Esophagus (tissue), 2 donors: ENCODE measurements around the gene TDRD9. TPM values are rescaled to one million over a fixed set of nuclear protein-coding genes. Genes with fewer than 3 reads are reported as not detected.

Source experiments
- H3K27ac ChIP-seq, 2 donors: one replicate each; pipeline ENCODE4 v1.5.1; 2013; ENCODE audit warnings: low read depth in 2 of 2, mild to moderate bottlenecking in 2 of 2, inconsistent platforms in 1 of 2, low read length in 1 of 2, moderate library complexity in 1 of 2
- H3K27me3 ChIP-seq, 2 donors: one replicate each; pipeline ENCODE4 v1.6.1; 2013; ENCODE audit warnings: low read length in 2 of 2, control low read depth in 1 of 2, mild to moderate bottlenecking in 1 of 2; ENCODE audit not compliant: insufficient read depth in 2 of 2, control insufficient read depth in 1 of 2
- H3K36me3 ChIP-seq, 2 donors: one replicate each; pipeline ENCODE4 v1.6.1; 2013; ENCODE audit warnings: low read length in 1 of 2; ENCODE audit not compliant: control insufficient read depth in 2 of 2, insufficient read depth in 2 of 2
- H3K4me1 ChIP-seq, 2 donors: one replicate each; pipeline ENCODE4 v1.6.1; 2013; ENCODE audit warnings: low read length in 1 of 2; ENCODE audit not compliant: control insufficient read depth in 2 of 2, insufficient read depth in 2 of 2
- H3K4me3 ChIP-seq, 2 donors: one replicate each; pipeline ENCODE4 v1.5.1; 2013; ENCODE audit warnings: low read length in 2 of 2, mild to moderate bottlenecking in 2 of 2, low read depth in 1 of 2, moderate library complexity in 1 of 2
- H3K9me3 ChIP-seq, 2 donors: one replicate each; pipeline ENCODE4 v1.6.1; 2013; ENCODE audit warnings: mild to moderate bottlenecking in 2 of 2, low read depth in 1 of 2, low read length in 1 of 2, moderate library complexity in 1 of 2; ENCODE audit not compliant: control insufficient read depth in 2 of 2, insufficient read depth in 1 of 2
- WGBS, 2 donors: extraction: QIAGEN DNeasy Blood & Tissue Kit; methylation state at CpG; one replicate each; pipeline ENCODE4 v1.1.7; 2013; 5-methylcytosine and 5-hydroxymethylcytosine counted together
- polyA plus RNA-seq, 2 donors: library from polyadenylated mRNA; stranded (reverse); fragments of 200-250 nt; gene quantifications; one replicate each; pipeline ENCODE4 v1.2.3, GENCODE V29; 2013
- donor health status: healthy with polysubstance abuse.
- donor health status: Bipolar disorder and iron deficiency.

TDRD9 gene
- polyA plus RNA-seq, 2 donors, result 0.28 to 0.39 TPM

GRCh38 chr14:103899833-103900232 is 28.4 kb upstream of the TDRD9 start:
- no peak overlapping the region for H3K4me3 ChIP-seq
- H3K27ac ChIP-seq, result no peak overlapping the region
- no peaks in the 10 kb centered on the region for H3K36me3 ChIP-seq
- H3K4me1 ChIP-seq, result peaks cover 3 to 28% of the 10 kb centered on the region in 2 donors
- 77% methylated on average over 14 of the region's 14 CpGs for WGBS, 2 donors
- no peaks in the 10 kb centered on the region for H3K27me3 ChIP-seq
- no peaks in the 10 kb centered on the region for H3K9me3 ChIP-seq

DNA sequence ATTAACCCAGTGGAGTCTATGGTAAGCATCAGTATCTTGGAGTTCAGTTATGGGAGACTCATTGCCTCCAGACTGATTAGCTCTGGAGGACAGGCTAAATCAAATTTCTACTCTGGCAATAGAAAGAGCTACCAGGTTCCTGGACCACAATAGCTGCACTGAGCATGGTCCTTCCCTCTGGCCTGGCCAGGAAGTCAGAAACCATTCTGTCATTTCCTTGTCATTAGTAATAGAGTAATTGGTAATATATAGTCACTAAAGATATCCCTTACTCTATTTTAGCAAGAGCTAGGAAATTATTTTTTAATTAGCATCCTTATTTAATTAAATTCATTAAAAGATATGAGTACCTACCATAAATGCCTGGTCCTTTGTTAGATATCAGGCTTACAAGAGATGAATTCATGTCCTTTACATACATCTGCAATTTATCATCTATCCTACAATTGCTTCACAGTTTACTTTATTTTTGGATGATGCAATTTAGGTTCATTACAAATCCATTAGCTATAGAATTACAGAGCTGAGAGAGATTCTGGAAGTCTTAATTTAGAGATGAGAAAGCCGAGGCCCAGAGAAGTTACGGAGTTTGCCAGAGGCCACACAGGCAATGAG is 23.7 kb upstream of the TDRD9 start:
- no peaks in the 10 kb centered on the region for H3K27me3 ChIP-seq
- peaks cover 0 to 3% of the 10 kb centered on the region in 2 donors for H3K4me1 ChIP-seq
- WGBS, 2 donors, result 92 to 93% methylated on average over 2 of the region's 2 CpGs
- no peak overlapping the region for H3K27ac ChIP-seq
- H3K36me3 ChIP-seq, result peaks cover 0 to 2% of the 10 kb centered on the region in 2 donors
- H3K9me3 ChIP-seq, result no peaks in the 10 kb centered on the region
- H3K4me3 ChIP-seq, result no peak overlapping the region

DNA sequence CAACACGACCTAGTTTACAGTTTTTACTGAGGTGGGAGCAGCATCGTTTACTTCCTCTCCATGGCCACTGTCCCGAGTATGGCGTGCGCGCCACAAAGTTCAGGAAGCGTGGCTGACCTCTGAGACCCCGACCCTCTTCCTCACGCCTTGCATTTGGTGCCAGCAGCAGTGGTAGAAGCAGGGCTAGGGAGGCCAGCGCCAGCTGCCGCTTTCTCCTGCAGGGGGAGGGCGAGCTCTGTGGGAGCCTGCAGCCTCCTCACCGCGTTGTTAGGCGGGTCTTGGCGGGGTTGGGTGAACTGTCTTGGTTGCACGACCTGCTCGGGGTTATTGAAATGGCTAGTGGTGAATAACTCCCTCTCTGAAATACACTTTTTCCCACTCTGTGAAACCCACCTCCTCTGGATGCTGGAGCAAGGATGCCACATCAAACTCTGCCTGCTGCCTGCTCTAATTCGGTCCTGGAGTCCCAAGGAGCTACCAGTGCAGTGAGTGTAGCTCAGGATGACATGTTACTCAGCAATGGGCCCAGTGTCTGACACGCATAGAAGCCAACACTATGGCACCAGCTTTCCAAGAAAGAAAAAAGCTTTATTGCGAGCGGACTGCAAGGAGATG is 22.3 kb upstream of the TDRD9 start:
- no peaks in the 10 kb centered on the region for H3K9me3 ChIP-seq
- peaks cover 0 to 2% of the 10 kb centered on the region in 2 donors for H3K36me3 ChIP-seq
- WGBS, 2 donors, result 60 to 65% methylated on average over 22 of the region's 22 CpGs
- H3K4me1 ChIP-seq, result peaks cover 1 to 5% of the 10 kb centered on the region in 2 donors
- H3K27ac ChIP-seq, result no peak overlapping the region
- no peak overlapping the region for H3K4me3 ChIP-seq
- no peaks in the 10 kb centered on the region for H3K27me3 ChIP-seq

GRCh38 chr14:103908580-103908979 is 19.7 kb upstream of the TDRD9 start:
- WGBS, 2 donors, result 87 to 89% methylated on average over 4 of the region's 4 CpGs
- no peak overlapping the region for H3K27ac ChIP-seq

GRCh38 chr14:103909531-103910261 is 18.6 kb upstream of the TDRD9 start:
- peak overlapping the region; percentile 32 to 83 for H3K27ac ChIP-seq
- H3K36me3 ChIP-seq, result peaks cover 0 to 11% of the 10 kb centered on the region in 2 donors
- no peaks in the 10 kb centered on the region for H3K27me3 ChIP-seq
- no peak overlapping the region for H3K4me3 ChIP-seq
- no peaks in the 10 kb centered on the region for H3K9me3 ChIP-seq
- WGBS, 2 donors, result 71 to 73% methylated on average over 26 of the region's 26 CpGs
- peaks cover 1 to 5% of the 10 kb centered on the region in 2 donors for H3K4me1 ChIP-seq

More at GRCh38 chr14:103908580-103908979, 19.7 kb upstream of the TDRD9 start:
- Histone ChIP-seq H3K4me3 (no peak overlapping the region), H3K4me1 (peaks cover 1 to 5% of the 10 kb centered on the region in 2 donors), H3K27me3 (no peaks in the 10 kb centered on the region), H3K9me3 (no peaks in the 10 kb centered on the region), H3K36me3 (peaks cover 0 to 11% of the 10 kb centered on the region in 2 donors)

GRCh38 chr14:103910262-103910935 is 17.9 kb upstream of the TDRD9 start:
- 22 to 25% methylated on average over 20 of the region's 20 CpGs for WGBS, 2 donors
- Histone ChIP-seq H3K36me3 (peaks cover 0 to 11% of the 10 kb centered on the region in 2 donors), H3K27me3 (no peaks in the 10 kb centered on the region), H3K4me3 (no peak overlapping the region), H3K9me3 (no peaks in the 10 kb centered on the region), H3K27ac (peak overlapping the region; percentile 32 to 83), H3K4me1 (peaks cover 1 to 5% of the 10 kb centered on the region in 2 donors)

- no peak overlapping the region for H3K4me3 ChIP-seq
- H3K9me3 ChIP-seq, result no peaks in the 10 kb centered on the region
- no peak overlapping the region for H3K27ac ChIP-seq
- no peaks in the 10 kb centered on the region for H3K27me3 ChIP-seq
- H3K4me1 ChIP-seq, result peaks cover 1 to 5% of the 10 kb centered on the region in 2 donors
- 78 to 79% methylated on average over 6 of the region's 6 CpGs for WGBS, 2 donors
- H3K36me3 ChIP-seq, result peaks cover 0 to 11% of the 10 kb centered on the region in 2 donors
These were observed 17.3 kb upstream of the TDRD9 start for GRCh38 chr14:103910984-103911383.

DNA sequence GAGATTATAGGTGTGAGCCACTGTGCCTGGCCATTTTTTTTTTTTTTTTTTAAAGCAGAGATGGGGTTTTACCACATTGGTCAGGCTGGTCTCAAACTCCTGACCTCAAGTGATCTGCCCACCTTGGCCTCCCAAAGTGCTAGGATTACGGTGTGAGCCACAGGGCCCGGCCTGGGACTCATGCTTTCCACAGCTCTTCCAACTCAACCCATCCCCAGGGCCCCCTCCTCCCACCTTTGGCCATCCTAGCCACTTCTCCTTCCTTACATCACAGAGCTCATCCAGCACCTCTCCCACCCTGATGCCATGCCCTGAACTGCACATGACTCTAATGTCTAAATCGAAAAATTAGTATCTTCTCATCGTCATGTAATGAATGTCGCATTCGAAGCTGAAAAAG is 12.6 kb upstream of the TDRD9 start:
- no peaks in the 10 kb centered on the region for H3K4me1 ChIP-seq
- H3K36me3 ChIP-seq, result peaks cover 0 to 19% of the 10 kb centered on the region in 2 donors
- H3K27ac ChIP-seq, result no peak overlapping the region
- WGBS, 2 donors, result 89 to 92% methylated on average over 6 of the region's 6 CpGs
- H3K27me3 ChIP-seq, result no peaks in the 10 kb centered on the region
- H3K4me3 ChIP-seq, result no peak overlapping the region
- H3K9me3 ChIP-seq, result no peaks in the 10 kb centered on the region

GRCh38 chr14:103916636-103917262 is 11.5 kb upstream of the TDRD9 start:
- H3K27me3 ChIP-seq, result no peaks in the 10 kb centered on the region
- no peaks in the 10 kb centered on the region for H3K9me3 ChIP-seq
- H3K4me1 ChIP-seq, result peaks cover 0 to under 1% of the 10 kb centered on the region in 2 donors
- H3K36me3 ChIP-seq, result peaks cover 0 to 14% of the 10 kb centered on the region in 2 donors
- no peak overlapping the region for H3K27ac ChIP-seq
- WGBS, 2 donors, result 74 to 75% methylated on average over 14 of the region's 14 CpGs
- no peak overlapping the region for H3K4me3 ChIP-seq
